ELR (cell line): ENCODE measurements around the gene RALGPS2.

Experiments used
- DNase-seq: peaks from one replicate; pipeline ENCODE4 v3.0.0-alpha.2; 2015; ENCODE audit warnings: low read depth

Gene RALGPS2

DNA sequence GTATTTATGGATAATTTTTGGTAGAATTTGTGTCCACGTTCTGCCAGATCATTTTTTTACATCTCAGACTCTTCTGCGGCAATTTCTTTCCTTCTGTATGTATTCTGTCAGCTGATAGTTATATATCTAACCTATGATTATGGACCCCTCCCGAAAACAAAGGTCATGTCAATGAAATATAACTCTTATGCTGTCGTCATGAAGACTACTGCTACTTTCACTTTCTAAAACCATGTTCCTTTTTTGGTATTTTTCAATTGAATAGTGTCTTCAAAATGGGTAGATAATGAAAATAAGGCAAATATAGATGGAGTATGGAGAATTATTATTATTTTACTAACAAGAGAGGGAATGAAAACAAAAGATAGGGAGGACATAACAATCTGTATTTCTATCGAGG lies 142.6 kb downstream of the RALGPS2 start:
- no peak for DNase-seq

DNA sequence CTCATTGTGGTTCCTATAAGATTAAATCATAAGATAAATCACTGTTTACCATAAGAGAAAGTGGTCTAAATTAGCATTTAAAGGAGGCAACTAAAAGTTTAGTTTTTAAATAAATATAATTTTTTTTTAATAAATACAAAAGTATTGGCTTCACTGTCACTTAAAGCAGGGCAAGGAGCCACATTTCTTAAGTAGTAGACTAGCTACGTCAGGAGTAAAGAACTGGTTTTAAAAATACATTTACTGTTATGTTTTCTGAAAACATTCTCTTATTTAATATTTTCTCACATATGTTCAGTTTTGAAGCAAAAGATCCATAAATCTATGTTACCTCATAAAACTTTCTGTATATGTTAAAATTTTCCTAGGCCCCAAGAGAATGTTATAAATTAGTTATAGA lies 143.7 kb downstream of the RALGPS2 start:
- DNase-seq = no peak

GRCh38 chr1:178869119-178869697 lies 144.2 kb downstream of the RALGPS2 start:
- DNase-seq = peak; percentile 28

- no peak for DNase-seq
Observed at GRCh38 chr1:178870221-178870620, 145.2 kb downstream of the RALGPS2 start.

- DNase-seq = peak; percentile 22
Observed at GRCh38 chr1:178870944-178871343, 145.9 kb downstream of the RALGPS2 start, which contains the start of gene ANGPTL1. Gene ANGPTL1 (minus strand): TSS chr1:178871077. CDS start chr1:178865776, 5,301 bp downstream.

- no peak for DNase-seq
Observed at GRCh38 chr1:178871551-178872320, 146.7 kb downstream of the RALGPS2 start.

GRCh38 chr1:178874966-178875365 lies 149.9 kb downstream of the RALGPS2 start:
- DNase-seq = no peak

DNA sequence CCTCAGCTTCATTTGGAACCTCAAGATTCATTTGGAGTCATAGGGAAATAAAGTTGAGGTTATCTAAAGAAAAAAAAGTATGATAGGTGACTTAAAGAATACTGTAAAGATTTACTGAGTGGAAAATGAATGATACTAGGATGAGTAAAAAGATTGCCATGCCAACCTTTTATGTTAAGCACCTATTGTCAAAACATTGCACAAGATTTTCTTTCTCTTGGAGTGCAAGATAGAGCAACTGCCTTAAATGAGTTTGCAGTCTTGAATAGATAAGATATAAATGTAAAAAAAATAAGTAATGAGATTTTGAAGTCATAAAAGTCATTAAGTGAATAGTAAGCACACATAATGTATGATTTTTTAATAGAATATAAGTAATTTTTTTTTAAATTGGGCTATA lies 150.9 kb downstream of the RALGPS2 start:
- DNase-seq = no peak

DNA sequence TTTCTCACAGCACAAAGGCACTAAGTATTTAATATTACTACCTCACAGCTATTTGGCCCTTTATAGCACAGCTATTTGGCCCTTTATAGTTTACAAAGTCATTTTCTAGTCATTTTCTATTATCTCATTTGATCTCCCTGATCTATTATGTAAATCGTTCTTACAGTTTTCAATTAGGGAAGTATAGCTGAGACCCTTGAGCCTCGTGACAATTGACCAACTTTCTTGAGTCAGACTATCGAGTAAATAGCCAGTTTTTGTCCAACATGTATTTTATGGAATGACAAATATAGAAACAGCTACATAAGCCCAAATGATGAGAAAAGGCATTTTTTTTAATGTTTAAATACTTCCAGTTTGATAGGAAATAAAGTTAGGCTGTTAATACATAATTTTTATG lies 152.9 kb downstream of the RALGPS2 start:
- DNase-seq = no peak

- DNase-seq = no peak
Observed at GRCh38 chr1:178881950-178882349, 156.9 kb downstream of the RALGPS2 start.

- DNase-seq = no peak
Observed at GRCh38 chr1:178885869-178886268, 160.8 kb downstream of the RALGPS2 start.

GRCh38 chr1:178886551-178886950 lies 161.5 kb downstream of the RALGPS2 start:
- DNase-seq = no peak

DNA sequence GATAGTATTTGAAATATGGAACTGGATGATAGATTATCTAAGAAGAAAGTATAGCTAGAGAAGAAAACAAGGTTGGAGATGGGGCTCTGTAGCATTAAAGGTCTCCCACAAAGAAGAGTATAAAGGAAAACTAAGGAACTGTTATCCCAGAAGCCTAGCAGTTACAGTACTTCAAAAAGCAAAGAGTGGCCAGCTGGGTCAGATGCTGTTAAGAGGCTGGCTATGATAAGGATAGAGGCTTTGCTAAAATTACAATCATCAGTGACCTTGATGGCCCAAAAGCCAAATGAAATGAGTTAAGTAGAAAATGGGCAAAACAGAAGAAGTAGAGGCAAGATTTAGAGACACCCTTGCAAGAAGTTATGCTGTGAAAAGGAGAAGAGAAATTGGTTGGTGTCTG lies 170.9 kb downstream of the RALGPS2 start:
- DNase-seq = no peak

- no peak for DNase-seq
Observed at GRCh38 chr1:178898401-178898800, 173.4 kb downstream of the RALGPS2 start.

DNA sequence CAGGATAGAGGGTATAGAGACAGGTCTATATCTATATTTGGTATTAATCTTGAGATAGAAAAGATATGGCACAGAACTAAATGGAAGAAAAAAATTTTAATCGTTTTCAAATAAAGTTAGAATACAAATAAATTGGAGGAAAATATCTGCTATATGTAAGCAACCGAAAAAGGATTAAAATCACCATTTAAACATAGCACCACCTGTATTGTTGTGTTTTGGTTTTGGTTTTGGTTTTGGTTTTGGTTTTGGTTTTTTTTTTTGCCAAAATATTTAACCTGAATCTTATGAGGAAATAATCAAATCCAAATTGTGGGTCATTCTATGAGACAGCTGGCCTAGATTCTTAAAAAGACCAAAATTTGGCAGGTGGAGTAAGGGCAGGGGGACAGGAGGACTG lies 174.4 kb downstream of the RALGPS2 start:
- no peak for DNase-seq

DNA sequence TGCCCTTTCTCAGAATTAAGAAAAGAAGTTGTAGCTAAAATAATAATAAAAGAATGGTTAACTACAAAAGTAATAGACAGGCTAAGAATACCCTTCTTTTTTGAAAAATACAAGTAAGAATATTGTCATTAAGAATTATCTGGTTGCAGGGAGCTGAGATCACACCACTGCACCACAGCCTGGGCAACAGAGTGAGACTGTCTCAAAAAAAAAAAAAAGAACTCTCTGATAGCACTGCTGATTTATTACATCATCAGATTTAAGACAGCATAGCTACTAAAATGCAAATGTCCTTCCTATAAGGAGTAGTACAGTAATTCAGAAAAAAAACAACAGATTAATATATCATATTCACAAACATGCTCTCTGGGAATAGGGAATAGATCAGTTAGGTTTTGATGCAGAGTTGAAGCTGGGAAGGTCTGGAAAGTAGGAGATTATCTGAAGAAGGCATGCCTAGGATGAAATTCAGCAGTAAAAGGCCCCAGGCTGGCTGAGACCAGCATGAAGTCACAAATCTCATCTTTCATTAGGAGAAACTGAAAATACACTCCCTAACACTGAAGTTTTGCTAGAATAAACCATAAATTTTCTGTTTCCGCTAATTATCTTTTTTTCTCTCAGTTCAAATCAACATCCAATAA lies 176.6 kb downstream of the RALGPS2 start:
- no peak for DNase-seq

GRCh38 chr1:178908358-178908757 lies 183.3 kb downstream of the RALGPS2 start:
- DNase-seq = no peak

- DNase-seq = no peak
Observed at GRCh38 chr1:178910023-178910422, 185.0 kb downstream of the RALGPS2 start.

GRCh38 chr1:178912597-178912996 lies 187.6 kb downstream of the RALGPS2 start:
- DNase-seq = no peak

- no peak for DNase-seq
Observed at GRCh38 chr1:178916448-178917174, 191.6 kb downstream of the RALGPS2 start.

DNA sequence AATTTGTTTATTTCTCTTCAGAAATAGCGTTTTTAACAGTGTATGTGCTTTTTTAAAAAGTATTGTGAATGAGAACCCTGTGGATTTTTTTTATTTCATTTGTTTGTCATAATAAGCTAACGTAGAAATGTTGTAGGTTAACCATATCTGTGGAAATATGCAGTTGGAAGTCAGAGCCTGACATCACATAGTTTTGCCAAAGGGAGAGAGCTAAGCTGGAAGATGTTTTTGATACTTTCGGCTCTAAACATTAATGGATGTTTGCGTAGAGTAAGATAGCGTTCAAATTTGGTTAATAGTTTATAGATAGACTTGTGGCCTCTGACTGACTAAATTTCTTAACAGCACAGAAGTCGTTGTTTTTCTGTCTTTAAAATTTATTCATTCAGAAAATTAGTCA lies 193.3 kb downstream of the RALGPS2 start:
- no peak for DNase-seq

GRCh38 chr1:178918955-178919354 lies 193.9 kb downstream of the RALGPS2 start:
- DNase-seq = no peak

- no peak for DNase-seq
Observed at GRCh38 chr1:178919581-178919980, 194.5 kb downstream of the RALGPS2 start.
